ENCODE measurements around the gene SUSD1. TPM values are rescaled to one million over a fixed set of nuclear protein-coding genes. Genes with fewer than 3 reads are reported as not detected.

The SUSD1 gene
- total RNA-seq: 26.1 and 41.5 TPM in 2 replicates

GRCh38 chr9:112174965-112175795, at the start of gene SUSD1:
Gene SUSD1 (minus strand): TSS chr9:112175297. CDS start chr9:112175235, 62 bp downstream.

Other genes with a start within 250 kb of the SUSD1 start
- gene PTBP3, start 158.3 kb upstream of the SUSD1 start, total RNA-seq: 76.6 and 195 TPM in 2 replicates
- 15.2 and 20.4 TPM in 2 replicates for gene HSDL2, start 204.8 kb upstream of the SUSD1 start, total RNA-seq